Karpas-422 (cell line): ENCODE measurements around the gene LMOD3. TPM values are rescaled to one million over a fixed set of nuclear protein-coding genes. Genes with fewer than 3 reads are reported as not detected.

Experiments
- DNase-seq: peaks from one replicate; pipeline ENCODE4 v3.0.0-alpha.2; 2015
- H2AFZ ChIP-seq: fragments of 200-600 bp; sonication (generic); 2 replicates; pipeline ENCODE4 v1.6.1; 2014; ENCODE audit warnings: antibody characterized with exemption, low read length, mixed read lengths
- H3K27ac ChIP-seq: fragments of 200-600 bp; sonication (generic); 2 replicates; pipeline ENCODE4 v1.5.1; 2014; ENCODE audit warnings: mild to moderate bottlenecking, low read length, moderate library complexity
- H3K27me3 ChIP-seq: fragments of 200-600 bp; sonication (generic); 2 replicates; pipeline ENCODE4 v1.6.1; 2014; ENCODE audit warnings: low read length, mixed read lengths
- H3K36me3 ChIP-seq: fragments of 200-600 bp; sonication (generic); 2 replicates; pipeline ENCODE4 v1.6.1; 2014; ENCODE audit warnings: low read length, mixed read lengths; ENCODE audit not compliant: insufficient read depth
- H3K4me1 ChIP-seq: fragments of 200-600 bp; sonication (generic); 2 replicates; pipeline ENCODE4 v1.6.1; 2014; ENCODE audit warnings: mild to moderate bottlenecking, low read length, mixed read lengths
- H3K4me2 ChIP-seq: fragments of 200-600 bp; sonication (generic); 2 replicates; pipeline ENCODE4 v1.6.1; 2014; ENCODE audit warnings: low read length, low read depth, mild to moderate bottlenecking; ENCODE audit not compliant: poor library complexity, severe bottlenecking
- H3K4me3 ChIP-seq: fragments of 200-600 bp; sonication (generic); 2 replicates; pipeline ENCODE4 v1.5.1; 2014; ENCODE audit warnings: mild to moderate bottlenecking, antibody characterized with exemption, low read length, mixed read lengths
- H3K79me2 ChIP-seq: fragments of 200-600 bp; sonication (generic); 2 replicates; pipeline ENCODE4 v1.6.1; 2014; ENCODE audit warnings: mild to moderate bottlenecking, low read length, mixed read lengths
- H3K9ac ChIP-seq: fragments of 200-600 bp; sonication (generic); 2 replicates; pipeline ENCODE4 v1.6.0; 2014; ENCODE audit warnings: low read length
- H3K9me2 ChIP-seq: fragments of 200-600 bp; sonication (generic), shearing (Covaris generic); replicated peaks from 2 replicates; pipeline ENCODE4 v1.6.0; 2014; ENCODE audit warnings: mild to moderate bottlenecking, low read length, moderate library complexity; ENCODE audit not compliant: insufficient read depth
- H3K9me3 ChIP-seq: fragments of 300-700, 200-600 bp; sonication (generic); 2 replicates; pipeline ENCODE4 v1.6.1; 2014; ENCODE audit warnings: low read length, mixed read lengths
- H4K20me1 ChIP-seq: fragments of 200-600 bp; sonication (generic); 2 replicates; pipeline ENCODE4 v1.6.1; 2014; ENCODE audit warnings: mild to moderate bottlenecking, antibody characterized with exemption, low read length, low read depth; ENCODE audit not compliant: insufficient read depth
- total RNA-seq: library from RNA; depleted of rRNA; stranded (reverse); fragments of >200 nt; shearing (Covaris generic); gene quantifications from 2 replicates; pipeline ENCODE4 v1.2.3, GENCODE V29; 2014; ENCODE audit warnings: low replicate concordance

The LMOD3 gene
- total RNA-seq, 1 experiment from 2014 or later = not detected

- no peak overlapping the region for H3K27ac ChIP-seq
- no peaks in the 10 kb centered on the region for H3K36me3 ChIP-seq
- no peak overlapping the region for H3K4me3 ChIP-seq
- H3K9ac ChIP-seq = no peak overlapping the region
- no peaks in the 10 kb centered on the region for H3K9me3 ChIP-seq
- H3K27me3 ChIP-seq = no peaks in the 10 kb centered on the region
- H2AFZ ChIP-seq = no peak overlapping the region
- no peaks in the 10 kb centered on the region for H3K79me2 ChIP-seq
- no peak overlapping the region for H3K4me2 ChIP-seq
- no peaks in the 10 kb centered on the region for H3K4me1 ChIP-seq
- no peaks in the 10 kb centered on the region for H4K20me1 ChIP-seq
- no peaks in the 10 kb centered on the region for H3K9me2 ChIP-seq
- DNase-seq = no peak
Measured at GRCh38 chr3:69137412-69137811, 15.0 kb upstream of the LMOD3 start.

GRCh38 chr3:69137005-69137404 is 14.6 kb upstream of the LMOD3 start:
- no peak overlapping the region for H3K9ac ChIP-seq
- H2AFZ ChIP-seq = no peak overlapping the region
- H3K4me3 ChIP-seq = no peak overlapping the region
- H3K36me3 ChIP-seq = no peaks in the 10 kb centered on the region
- H3K4me1 ChIP-seq = no peaks in the 10 kb centered on the region
- no peaks in the 10 kb centered on the region for H3K79me2 ChIP-seq
- H4K20me1 ChIP-seq = no peaks in the 10 kb centered on the region
- DNase-seq = no peak
- H3K4me2 ChIP-seq = no peak overlapping the region
- no peaks in the 10 kb centered on the region for H3K9me2 ChIP-seq
- H3K27ac ChIP-seq = no peak overlapping the region
- no peaks in the 10 kb centered on the region for H3K27me3 ChIP-seq
- no peaks in the 10 kb centered on the region for H3K9me3 ChIP-seq

DNA sequence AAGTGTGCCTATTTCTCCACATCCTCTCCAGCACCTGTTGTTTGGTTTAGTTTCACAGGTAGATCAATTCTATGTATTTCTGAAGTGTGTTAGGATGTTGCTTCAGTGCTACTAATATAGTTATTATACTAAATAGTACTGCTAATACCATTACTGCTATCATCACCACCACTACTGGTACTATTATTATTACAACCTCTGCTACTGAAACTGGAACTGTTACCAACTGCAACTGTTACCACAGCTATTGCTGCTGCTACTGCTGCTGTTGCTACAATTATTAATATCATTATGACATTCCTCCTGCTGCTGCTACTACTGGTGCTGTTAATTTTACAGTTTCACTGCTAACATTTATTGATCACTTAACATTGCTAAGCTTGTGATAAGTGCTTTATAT is 8.3 kb upstream of the LMOD3 start:
- Histone ChIP-seq H3K27ac (no peak overlapping the region), H3K4me2 (no peak overlapping the region), H3K36me3 (no peaks in the 10 kb centered on the region), H3K27me3 (no peaks in the 10 kb centered on the region), H3K9me3 (no peaks in the 10 kb centered on the region), H3K4me1 (no peaks in the 10 kb centered on the region), H3K9me2 (no peaks in the 10 kb centered on the region), H3K9ac (no peak overlapping the region), H4K20me1 (no peaks in the 10 kb centered on the region), H3K4me3 (no peak overlapping the region), H3K79me2 (no peaks in the 10 kb centered on the region), H2AFZ (no peak overlapping the region)
- no peak for DNase-seq

GRCh38 chr3:69129531-69129930 is 7.1 kb upstream of the LMOD3 start:
- H3K9me3 ChIP-seq = no peaks in the 10 kb centered on the region
- DNase-seq = no peak
- H4K20me1 ChIP-seq = no peaks in the 10 kb centered on the region
- no peaks in the 10 kb centered on the region for H3K36me3 ChIP-seq
- no peak overlapping the region for H3K27ac ChIP-seq
- no peaks in the 10 kb centered on the region for H3K9me2 ChIP-seq
- H3K4me3 ChIP-seq = no peak overlapping the region
- H3K79me2 ChIP-seq = no peaks in the 10 kb centered on the region
- no peaks in the 10 kb centered on the region for H3K27me3 ChIP-seq
- H3K4me1 ChIP-seq = no peaks in the 10 kb centered on the region
- H2AFZ ChIP-seq = no peak overlapping the region
- H3K4me2 ChIP-seq = no peak overlapping the region
- no peak overlapping the region for H3K9ac ChIP-seq

GRCh38 chr3:69128509-69128908 is 6.1 kb upstream of the LMOD3 start:
- Histone ChIP-seq H2AFZ (no peak overlapping the region), H3K9me2 (no peaks in the 10 kb centered on the region), H3K4me3 (no peak overlapping the region), H3K4me2 (no peak overlapping the region), H3K9me3 (no peaks in the 10 kb centered on the region), H4K20me1 (no peaks in the 10 kb centered on the region), H3K4me1 (no peaks in the 10 kb centered on the region), H3K27me3 (no peaks in the 10 kb centered on the region), H3K9ac (no peak overlapping the region), H3K36me3 (no peaks in the 10 kb centered on the region), H3K27ac (no peak overlapping the region), H3K79me2 (no peaks in the 10 kb centered on the region)
- DNase-seq = no peak

DNA sequence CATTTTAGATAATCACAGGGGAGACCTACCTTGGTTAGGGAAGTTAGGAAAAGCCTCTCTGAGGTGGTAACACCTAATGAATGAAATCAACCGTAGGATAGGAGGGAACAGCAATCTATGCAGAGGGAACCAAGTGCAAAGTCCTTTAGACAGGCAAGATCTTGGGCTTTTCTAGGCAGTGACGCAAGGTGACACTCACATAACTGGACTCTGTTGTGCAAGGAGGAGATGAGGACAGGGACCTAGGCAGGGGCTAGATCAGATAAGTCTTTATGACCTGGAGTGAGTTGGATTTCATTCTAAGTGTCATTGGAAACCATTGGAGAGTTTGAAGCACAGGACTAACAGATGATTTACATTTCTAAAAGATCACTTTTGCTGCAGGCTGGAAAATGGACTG is 4.6 kb upstream of the LMOD3 start:
- no peaks in the 10 kb centered on the region for H3K79me2 ChIP-seq
- no peak for DNase-seq
- no peaks in the 10 kb centered on the region for H3K27me3 ChIP-seq
- H4K20me1 ChIP-seq = no peaks in the 10 kb centered on the region
- H3K4me3 ChIP-seq = no peak overlapping the region
- H3K9ac ChIP-seq = no peak overlapping the region
- no peaks in the 10 kb centered on the region for H3K9me3 ChIP-seq
- H3K4me2 ChIP-seq = no peak overlapping the region
- no peaks in the 10 kb centered on the region for H3K9me2 ChIP-seq
- H2AFZ ChIP-seq = no peak overlapping the region
- H3K27ac ChIP-seq = no peak overlapping the region
- peaks cover under 1% of the 10 kb centered on the region for H3K4me1 ChIP-seq
- no peaks in the 10 kb centered on the region for H3K36me3 ChIP-seq

GRCh38 chr3:69126216-69126615 is 3.8 kb upstream of the LMOD3 start:
- no peak overlapping the region for H3K4me3 ChIP-seq

GRCh38 chr3:69121950-69122349 is 445 bp downstream of the LMOD3 start:
- H3K9me2 ChIP-seq = no peaks in the 10 kb centered on the region
- no peak for DNase-seq
- no peaks in the 10 kb centered on the region for H3K27me3 ChIP-seq
- no peaks in the 10 kb centered on the region for H3K79me2 ChIP-seq
- H2AFZ ChIP-seq = peak overlapping the region; percentile 43; the same call in 1 of the 2 replicates
- no peak overlapping the region for H3K4me3 ChIP-seq
- no peaks in the 10 kb centered on the region for H4K20me1 ChIP-seq
- peak overlapping the region; percentile 19 for H3K4me2 ChIP-seq
- peaks cover 3% of the 10 kb centered on the region for H3K4me1 ChIP-seq
- H3K9me3 ChIP-seq = no peaks in the 10 kb centered on the region
- H3K36me3 ChIP-seq = no peaks in the 10 kb centered on the region
- no peak overlapping the region for H3K9ac ChIP-seq
- no peak overlapping the region for H3K27ac ChIP-seq

More at GRCh38 chr3:69126216-69126615, 3.8 kb upstream of the LMOD3 start:
- H2AFZ ChIP-seq = no peak overlapping the region
- no peaks in the 10 kb centered on the region for H3K9me2 ChIP-seq
- H3K79me2 ChIP-seq = no peaks in the 10 kb centered on the region
- H3K4me2 ChIP-seq = no peak overlapping the region
- no peak for DNase-seq
- H3K9ac ChIP-seq = no peak overlapping the region
- H3K27ac ChIP-seq = no peak overlapping the region
- H3K9me3 ChIP-seq = no peaks in the 10 kb centered on the region
- no peaks in the 10 kb centered on the region for H4K20me1 ChIP-seq
- no peaks in the 10 kb centered on the region for H3K27me3 ChIP-seq
- H3K4me1 ChIP-seq = peaks cover 3% of the 10 kb centered on the region
- H3K36me3 ChIP-seq = no peaks in the 10 kb centered on the region

DNA sequence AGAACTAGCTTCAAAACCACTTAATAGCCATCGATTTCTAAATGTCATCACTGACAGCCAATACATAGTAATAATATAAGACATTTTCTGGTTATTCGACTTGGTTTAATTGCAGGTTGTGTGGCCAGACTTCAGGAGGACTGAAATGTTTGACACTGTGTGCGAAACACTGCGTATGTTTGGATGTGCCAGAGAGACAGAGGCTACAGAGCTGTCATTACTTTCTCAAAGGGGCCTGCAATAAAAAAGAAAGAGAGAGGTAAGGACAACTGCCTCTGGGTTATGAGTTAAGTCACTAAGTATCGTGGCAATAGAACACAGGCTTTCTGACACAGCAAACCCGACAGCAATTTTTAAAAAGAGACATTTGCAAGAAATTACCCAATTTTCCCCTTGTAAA is 882 bp downstream of the LMOD3 start:
- Histone ChIP-seq H3K9me3 (no peaks in the 10 kb centered on the region), H3K4me1 (peaks cover 3% of the 10 kb centered on the region), H3K9me2 (no peaks in the 10 kb centered on the region), H3K9ac (no peak overlapping the region), H2AFZ (0 out of 2 replicates have a peak overlapping the region, but pooled peaks have one; percentile 43), H3K27ac (no peak overlapping the region), H3K27me3 (no peaks in the 10 kb centered on the region), H3K4me3 (no peak overlapping the region), H3K36me3 (no peaks in the 10 kb centered on the region), H4K20me1 (no peaks in the 10 kb centered on the region), H3K4me2 (peak overlapping the region; percentile 19), H3K79me2 (no peaks in the 10 kb centered on the region)
- DNase-seq = no peak
